Progenitor cell of endocrine pancreas (in vitro differentiated cells): ENCODE data around the gene TSPAN4. TPM values are rescaled to one million over a fixed set of nuclear protein-coding genes. Genes with fewer than 3 reads are reported as not detected.

ENCODE experiments used
- DNase-seq: peaks from one replicate; pipeline ENCODE4 v3.0.0; 2021; ENCODE audit warnings: low spot score; ENCODE audit not compliant: unreplicated experiment
- H3K27ac Mint-ChIP-seq: 2 replicates; pipeline ENCODE4 v1.8.0; 2021; ENCODE audit warnings: mild to moderate bottlenecking, moderate library complexity, mixed read lengths
- H3K27me3 Mint-ChIP-seq: 2 replicates; pipeline ENCODE4 v1.8.0; 2021; ENCODE audit warnings: mixed read lengths
- H3K36me3 Mint-ChIP-seq: 2 replicates; pipeline ENCODE4 v1.8.0; 2022; ENCODE audit warnings: mixed read lengths; ENCODE audit not compliant: insufficient read depth
- H3K4me1 Mint-ChIP-seq: 2 replicates; pipeline ENCODE4 v1.8.0; 2021; ENCODE audit warnings: low read depth, mixed read lengths
- H3K4me3 Mint-ChIP-seq: 2 replicates; pipeline ENCODE4 v1.8.0; 2021; ENCODE audit warnings: low read depth, mild to moderate bottlenecking, moderate library complexity, mixed read lengths
- H3K9me3 Mint-ChIP-seq: 2 replicates; pipeline ENCODE4 v1.8.0; 2021; ENCODE audit warnings: low read depth, mixed read lengths
- CTCF ChIP-seq: fragments of 200-600 bp; sonication (generic); IDR thresholded peaks from one replicate; pipeline ENCODE4 v1.5.0; 2021; ENCODE audit warnings: antibody characterized with exemption, mild to moderate bottlenecking; ENCODE audit not compliant: unreplicated experiment
- total RNA-seq: library from RNA; stranded (reverse); gene quantifications from 2 replicates; pipeline ENCODE4 v1.2.1, GENCODE V29; 2021

The TSPAN4 gene
- total RNA-seq, 1 donor from 2014 or later, result 24.9 TPM

- no peak overlapping the region for H3K27ac Mint-ChIP-seq
- H3K9me3 Mint-ChIP-seq, result no peaks in the 10 kb centered on the region
- H3K36me3 Mint-ChIP-seq, result no peaks in the 10 kb centered on the region
- DNase-seq, result no peak
- peaks cover 2% of the 10 kb centered on the region for H3K4me1 Mint-ChIP-seq
- H3K4me3 Mint-ChIP-seq, result no peak overlapping the region
- H3K27me3 Mint-ChIP-seq, result no peaks in the 10 kb centered on the region
- TF ChIP-seq CTCF, result no peak
Observed at GRCh38 chr11:858762-859339, 16.2 kb downstream of the TSPAN4 start.

GRCh38 chr11:859394-860131 is 16.9 kb downstream of the TSPAN4 start:
- peaks cover 2% of the 10 kb centered on the region for H3K4me1 Mint-ChIP-seq
- no peak for TF ChIP-seq CTCF
- H3K9me3 Mint-ChIP-seq, result no peaks in the 10 kb centered on the region
- no peaks in the 10 kb centered on the region for H3K27me3 Mint-ChIP-seq
- H3K27ac Mint-ChIP-seq, result no peak overlapping the region
- no peak for DNase-seq
- H3K4me3 Mint-ChIP-seq, result no peak overlapping the region
- H3K36me3 Mint-ChIP-seq, result no peaks in the 10 kb centered on the region

GRCh38 chr11:860234-861104 is 17.8 kb downstream of the TSPAN4 start:
- Mint-ChIP-seq H3K9me3 (no peaks in the 10 kb centered on the region), H3K27me3 (no peaks in the 10 kb centered on the region), H3K27ac (peak overlapping the region; percentile 84), H3K4me1 (peaks cover 2% of the 10 kb centered on the region), H3K36me3 (no peaks in the 10 kb centered on the region), H3K4me3 (no peak overlapping the region)
- TF ChIP-seq CTCF, result no peak
- no peak for DNase-seq

GRCh38 chr11:861105-861479 is 18.4 kb downstream of the TSPAN4 start:
- Mint-ChIP-seq H3K27me3 (no peaks in the 10 kb centered on the region), H3K4me3 (no peak overlapping the region), H3K9me3 (no peaks in the 10 kb centered on the region), H3K4me1 (peaks cover 2% of the 10 kb centered on the region), H3K27ac (peak overlapping the region; percentile 84), H3K36me3 (no peaks in the 10 kb centered on the region)
- no peak for TF ChIP-seq CTCF
- DNase-seq, result no peak

- H3K9me3 Mint-ChIP-seq, result no peaks in the 10 kb centered on the region
- H3K4me3 Mint-ChIP-seq, result no peak overlapping the region
- H3K4me1 Mint-ChIP-seq, result peaks cover 2% of the 10 kb centered on the region
- no peaks in the 10 kb centered on the region for H3K27me3 Mint-ChIP-seq
- no peaks in the 10 kb centered on the region for H3K36me3 Mint-ChIP-seq
- peak overlapping the region; percentile 33 for H3K27ac Mint-ChIP-seq
- DNase-seq, result no peak
- no peak for TF ChIP-seq CTCF
Observed at GRCh38 chr11:862081-862661, 19.5 kb downstream of the TSPAN4 start.
